ENCODE data around the gene ANKFY1. TPM values are rescaled to one million over a fixed set of nuclear protein-coding genes. Genes with fewer than 3 reads are reported as not detected.

ANKFY1 gene
- total RNA-seq, 2 donors from 2014 or later: 17.9 to 40.5 TPM

DNA sequence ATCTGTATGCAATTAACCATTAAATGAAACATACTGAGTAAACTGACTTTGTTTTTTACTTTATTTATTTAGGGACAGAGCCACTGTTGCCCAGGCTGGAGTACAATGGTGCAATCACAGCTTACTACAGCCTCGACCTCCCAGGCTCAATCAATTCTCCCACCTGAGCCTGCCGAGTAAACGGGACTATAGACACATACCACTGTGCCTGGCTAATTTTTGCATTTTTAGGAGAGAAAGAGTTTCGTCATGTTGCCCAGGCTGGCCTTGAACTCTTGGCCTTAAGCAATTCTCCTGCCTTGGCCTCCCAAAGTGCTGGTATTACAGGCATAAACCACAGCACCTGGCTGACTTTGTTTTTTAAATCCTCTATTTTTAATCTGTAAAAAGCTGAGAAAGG, 42.6 kb downstream of the ANKFY1 start:
- WGBS, 2 donors: 58 to 63% methylated on average over 4 of the region's 4 CpGs
- H3K4me3 ChIP-seq: no peak overlapping the region

DNA sequence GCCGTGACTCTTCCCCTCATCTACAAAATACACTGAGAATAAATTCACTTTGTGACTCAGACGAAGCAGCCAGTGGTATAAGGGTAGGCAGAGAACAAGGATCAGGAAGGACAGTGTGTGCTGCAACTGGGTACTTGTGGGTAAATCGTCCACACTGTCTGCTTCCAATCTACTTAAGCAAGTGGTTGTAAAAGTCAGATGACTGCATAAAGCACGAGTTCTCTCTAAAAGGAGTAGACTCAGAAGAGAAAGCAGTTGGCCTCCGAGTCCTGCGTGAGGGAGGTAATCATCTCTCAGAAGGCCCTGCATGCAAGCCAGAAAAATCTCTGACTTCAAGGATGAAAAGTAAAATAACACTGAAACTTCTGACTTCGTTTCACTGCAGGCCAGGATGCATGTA, 43.1 kb downstream of the ANKFY1 start:
- no peak overlapping the region for H3K4me3 ChIP-seq
- intact Hi-C loops (cut with DNase I): no loop called here
- no peaks in the 10 kb centered on the region for H3K9me3 ChIP-seq
- H3K4me1 ChIP-seq: no peaks in the 10 kb centered on the region
- 75 to 78% methylated on average over 7 of the region's 7 CpGs for WGBS, 2 donors
- TF ChIP-seq, protein P1, sequence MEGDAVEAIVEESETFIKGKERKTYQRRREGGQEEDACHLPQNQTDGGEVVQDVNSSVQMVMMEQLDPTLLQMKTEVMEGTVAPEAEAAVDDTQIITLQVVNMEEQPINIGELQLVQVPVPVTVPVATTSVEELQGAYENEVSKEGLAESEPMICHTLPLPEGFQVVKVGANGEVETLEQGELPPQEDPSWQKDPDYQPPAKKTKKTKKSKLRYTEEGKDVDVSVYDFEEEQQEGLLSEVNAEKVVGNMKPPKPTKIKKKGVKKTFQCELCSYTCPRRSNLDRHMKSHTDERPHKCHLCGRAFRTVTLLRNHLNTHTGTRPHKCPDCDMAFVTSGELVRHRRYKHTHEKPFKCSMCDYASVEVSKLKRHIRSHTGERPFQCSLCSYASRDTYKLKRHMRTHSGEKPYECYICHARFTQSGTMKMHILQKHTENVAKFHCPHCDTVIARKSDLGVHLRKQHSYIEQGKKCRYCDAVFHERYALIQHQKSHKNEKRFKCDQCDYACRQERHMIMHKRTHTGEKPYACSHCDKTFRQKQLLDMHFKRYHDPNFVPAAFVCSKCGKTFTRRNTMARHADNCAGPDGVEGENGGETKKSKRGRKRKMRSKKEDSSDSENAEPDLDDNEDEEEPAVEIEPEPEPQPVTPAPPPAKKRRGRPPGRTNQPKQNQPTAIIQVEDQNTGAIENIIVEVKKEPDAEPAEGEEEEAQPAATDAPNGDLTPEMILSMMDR (IDR thresholded peaks at IDR 0.05): no peak
- no peak for TF ChIP-seq POLR2A (IDR thresholded peaks at IDR 0.05)
- DNase-seq (no peak), ATAC-seq (no peak)
- H3K27me3 ChIP-seq: no peaks in the 10 kb centered on the region
- no peak overlapping the region for H3K27ac ChIP-seq
- H3K36me3 ChIP-seq (replicated peaks in 1 of 2; ENCODE audit: insufficient read depth in 1 of 2, low read depth in 2 of 2): peaks cover 0 to 2% of the 10 kb centered on the region in 2 donors

More for the DNA sequence above, 42.6 kb downstream of the ANKFY1 start:
- TF ChIP-seq POLR2A (IDR thresholded peaks at IDR 0.05): no peak
- TF ChIP-seq, protein P1 (IDR thresholded peaks at IDR 0.05): no peak
- no peak for DNase-seq
- H3K27me3 ChIP-seq: no peaks in the 10 kb centered on the region
- ATAC-seq: no peak
- H3K4me1 ChIP-seq: no peaks in the 10 kb centered on the region
- no peaks in the 10 kb centered on the region for H3K9me3 ChIP-seq
- H3K36me3 ChIP-seq (replicated peaks in 1 of 2; ENCODE audit: insufficient read depth in 1 of 2, low read depth in 2 of 2): no peaks in the 10 kb centered on the region
- no peak overlapping the region for H3K27ac ChIP-seq
- intact Hi-C loops (cut with DNase I): no loop called here

DNA sequence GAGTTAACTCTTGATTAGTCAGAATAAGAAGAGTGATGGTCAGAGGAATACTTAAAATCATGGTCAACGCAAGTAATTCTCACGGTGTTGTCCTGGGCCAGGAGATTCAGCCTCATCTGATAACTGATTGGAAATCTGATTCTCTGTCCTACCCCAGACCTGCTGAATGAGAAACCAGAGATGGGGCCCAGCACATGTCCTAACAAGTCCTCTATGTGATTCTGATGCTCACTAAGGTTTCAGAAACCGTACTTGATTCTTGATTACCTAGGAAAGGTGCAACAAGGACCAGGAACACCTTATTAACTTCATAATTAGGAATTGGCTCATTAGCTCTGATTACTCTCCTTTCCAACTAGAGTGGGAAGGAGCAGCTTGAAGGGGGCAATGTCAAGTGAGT, 44.5 kb downstream of the ANKFY1 start:
- ATAC-seq (no peak), DNase-seq (no peak)
- Histone ChIP-seq H3K36me3 (replicated peaks in 1 of 2; ENCODE audit: insufficient read depth in 1 of 2, low read depth in 2 of 2) (peaks cover 0 to 2% of the 10 kb centered on the region in 2 donors), H3K27me3 (no peaks in the 10 kb centered on the region), H3K4me3 (no peak overlapping the region), H3K4me1 (no peaks in the 10 kb centered on the region), H3K9me3 (no peaks in the 10 kb centered on the region), H3K27ac (no peak overlapping the region)
- 81 to 87% methylated on average over 3 of the region's 3 CpGs for WGBS, 2 donors
- TF ChIP-seq POLR2A (IDR thresholded peaks at IDR 0.05): no peak
- TF ChIP-seq, protein P1 (IDR thresholded peaks at IDR 0.05): no peak
- intact Hi-C loops (cut with DNase I): loop anchor here (5.0 to 10.0 kb wide), 2 partner anchors 86 to 198 kb away; no protein-coding TSS in a partner anchor

- no peaks in the 10 kb centered on the region for H3K4me1 ChIP-seq
- H3K27me3 ChIP-seq: no peaks in the 10 kb centered on the region
- no peak overlapping the region for H3K27ac ChIP-seq
- WGBS, 2 donors: 79 to 89% methylated on average over 6 of the region's 6 CpGs
- DNase-seq: no peak
- H3K9me3 ChIP-seq: no peaks in the 10 kb centered on the region
- H3K4me3 ChIP-seq: no peak overlapping the region
- intact Hi-C loops (cut with DNase I): loop anchor here (5.0 to 10.0 kb wide), 2 partner anchors 89 to 201 kb away; no protein-coding TSS in a partner anchor
- H3K36me3 ChIP-seq (replicated peaks in 1 of 2; ENCODE audit: insufficient read depth in 1 of 2, low read depth in 2 of 2): peaks cover 0 to 2% of the 10 kb centered on the region in 2 donors
- TF ChIP-seq, protein P1 (IDR thresholded peaks at IDR 0.05): no peak
- no peak for TF ChIP-seq POLR2A (IDR thresholded peaks at IDR 0.05)
- ATAC-seq: no peak
Observed at GRCh38 chr17:4215882-4216570, 47.8 kb downstream of the ANKFY1 start.

DNA sequence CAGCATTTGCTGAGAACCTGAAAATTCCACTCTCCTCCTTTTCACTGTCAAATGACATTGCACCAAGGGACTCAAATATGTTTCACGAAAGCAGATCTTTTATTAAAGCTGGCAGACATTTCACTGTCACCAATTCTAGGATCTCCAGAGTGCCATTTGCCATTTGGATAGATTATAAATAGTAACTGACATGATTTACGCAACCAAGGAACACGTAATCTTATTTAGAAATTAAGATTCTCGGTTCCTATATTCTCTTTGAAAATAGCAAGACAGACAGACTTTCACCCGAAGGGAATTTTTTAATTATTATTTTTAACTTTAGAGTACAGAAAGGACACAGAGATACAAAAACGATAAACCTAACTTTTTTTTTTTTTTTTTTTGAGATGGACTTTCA, 49.6 kb downstream of the ANKFY1 start:
- WGBS, 2 donors: 75 to 85% methylated on average over 6 of the region's 6 CpGs
- no peak for DNase-seq
- ATAC-seq: no peak
- no peak for TF ChIP-seq POLR2A (IDR thresholded peaks at IDR 0.05)
- TF ChIP-seq, protein P1 (IDR thresholded peaks at IDR 0.05): no peak
- H3K4me3 ChIP-seq: no peak overlapping the region
- no peak overlapping the region for H3K27ac ChIP-seq
- H3K27me3 ChIP-seq: no peaks in the 10 kb centered on the region
- no peaks in the 10 kb centered on the region for H3K9me3 ChIP-seq
- H3K4me1 ChIP-seq: no peaks in the 10 kb centered on the region
- peaks cover 0 to 2% of the 10 kb centered on the region in 2 donors for H3K36me3 ChIP-seq (replicated peaks in 1 of 2; ENCODE audit: insufficient read depth in 1 of 2, low read depth in 2 of 2)
- intact Hi-C loops (cut with DNase I): loop anchor here (10.0 kb wide), 1 partner anchor 91 kb away; no protein-coding TSS in a partner anchor

Measured in body of pancreas (tissue), 4 donors.